GM21529 (cell line): ENCODE measurements around the gene SLC66A2.
"Not testable (repeated sequence)": the region's sequence is repeated elsewhere in the genome, so short reads cannot be mapped to it uniquely, and the experiment has no call there.

Experiments used
- ATAC-seq: cut with Tn5 transposase; IDR thresholded peaks from one replicate; pipeline ENCODE4 v1.9.1; 2021; ENCODE audit not compliant: unreplicated experiment

Gene SLC66A2

DNA sequence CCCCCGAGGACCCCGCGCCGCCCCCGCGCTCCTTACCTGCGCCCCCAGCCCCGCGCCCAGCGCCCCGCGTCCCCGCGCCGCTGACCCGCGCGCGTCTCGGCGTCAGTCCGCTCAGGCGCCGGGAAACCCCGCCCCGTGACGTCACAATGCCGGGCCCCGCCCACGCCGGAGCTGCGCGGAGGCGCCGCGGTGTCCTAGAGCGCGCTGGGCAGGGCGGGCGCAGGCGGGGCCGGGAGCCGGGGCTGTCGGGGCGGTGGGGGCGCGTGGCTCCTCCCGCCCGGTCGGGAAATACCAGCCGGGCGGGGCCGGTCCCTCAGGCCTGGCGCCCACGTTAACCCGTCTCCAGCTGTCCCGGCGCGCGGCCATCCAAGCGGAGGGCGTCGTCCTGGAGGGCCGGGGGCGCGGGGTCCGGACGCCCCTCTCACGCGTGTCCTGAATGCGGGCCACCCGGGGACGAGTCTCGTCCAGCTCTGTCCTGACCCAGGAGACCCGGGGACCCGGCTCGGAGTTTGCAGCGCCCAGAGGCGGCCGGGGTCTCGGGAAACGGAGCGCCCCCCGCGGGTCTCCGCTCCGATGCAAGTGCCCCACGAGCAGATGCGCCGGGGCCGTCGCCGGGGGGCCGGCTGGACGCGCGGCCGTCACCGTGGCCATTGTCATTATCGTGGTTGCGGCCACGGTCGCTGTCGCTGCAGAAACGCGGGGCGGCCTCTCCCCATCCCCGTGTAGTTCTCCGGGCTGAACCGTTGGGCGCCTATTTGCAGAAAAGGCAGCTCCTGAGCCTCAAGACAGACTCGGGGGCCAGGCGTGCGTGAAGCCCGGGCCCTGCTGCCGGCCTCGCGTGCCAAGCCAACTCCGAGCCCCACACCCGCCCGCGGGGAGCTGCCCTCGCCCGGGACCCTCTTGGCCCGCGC lies at the start of gene SLC66A2:
SLC66A2 (minus strand) TSS at position 109 of the 911 bp plus-strand sequence. CDS start 727 bp downstream, outside the sequence.
- ATAC-seq = peak; percentile 78

DNA sequence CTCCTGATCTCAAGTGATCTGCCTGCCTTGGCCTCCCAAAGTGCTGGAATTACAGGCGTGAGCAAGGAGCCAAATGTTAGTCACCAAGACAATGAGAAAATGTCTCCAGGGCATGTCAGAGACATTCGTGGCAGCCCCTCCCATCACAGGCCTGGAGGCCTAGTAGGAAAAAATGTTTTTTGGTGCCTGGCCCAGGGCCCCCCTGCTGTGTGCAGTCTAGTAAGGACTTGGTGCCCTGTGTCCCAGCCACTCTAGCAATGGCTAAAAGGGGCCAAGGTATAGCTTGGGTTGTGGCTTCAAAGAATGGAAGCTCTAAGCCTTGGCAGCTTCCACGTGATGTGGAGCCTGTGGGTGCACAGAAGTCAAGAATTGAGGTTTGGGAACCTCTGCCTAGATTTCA lies 49.4 kb upstream of the SLC66A2 start:
- no peak for ATAC-seq

DNA sequence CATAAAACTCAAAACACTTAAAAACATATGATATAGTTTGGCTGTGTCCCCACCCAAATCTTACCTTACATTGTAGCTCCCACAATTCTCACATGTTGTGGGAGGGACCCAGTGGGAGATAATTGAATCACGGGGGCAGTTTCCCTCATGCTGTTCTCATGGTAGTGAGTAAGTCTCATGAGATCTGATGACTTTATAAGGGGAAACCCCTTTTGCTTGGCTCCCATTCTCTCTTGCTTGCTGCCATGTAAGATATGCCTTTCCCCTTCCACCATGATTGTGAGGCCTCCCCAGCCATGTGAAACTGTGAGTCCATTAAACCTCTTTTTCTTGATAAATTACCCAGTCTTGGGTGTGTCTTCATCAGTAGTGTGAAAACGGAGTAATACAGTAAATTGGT lies 48.2 kb upstream of the SLC66A2 start:
- not testable (repeated sequence) for ATAC-seq

DNA sequence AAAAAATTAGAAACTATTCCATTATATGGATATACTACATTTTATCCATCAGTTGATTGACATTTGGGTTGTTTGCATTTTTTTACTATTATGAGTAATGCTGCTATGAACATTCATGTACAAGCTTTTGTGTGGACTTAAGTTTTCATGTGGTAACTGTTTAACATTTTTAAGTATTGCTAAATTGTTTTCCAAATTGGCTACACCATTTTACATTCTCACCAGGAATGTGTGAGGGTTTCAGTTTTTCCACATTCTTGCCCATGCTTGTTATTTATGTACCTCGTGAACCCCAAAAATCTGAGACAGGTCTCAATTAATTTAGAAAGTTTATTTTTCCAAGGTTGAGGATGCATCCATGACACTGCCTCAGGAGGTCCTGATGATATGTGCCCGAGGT lies 40.0 kb upstream of the SLC66A2 start:
- no peak for ATAC-seq

DNA sequence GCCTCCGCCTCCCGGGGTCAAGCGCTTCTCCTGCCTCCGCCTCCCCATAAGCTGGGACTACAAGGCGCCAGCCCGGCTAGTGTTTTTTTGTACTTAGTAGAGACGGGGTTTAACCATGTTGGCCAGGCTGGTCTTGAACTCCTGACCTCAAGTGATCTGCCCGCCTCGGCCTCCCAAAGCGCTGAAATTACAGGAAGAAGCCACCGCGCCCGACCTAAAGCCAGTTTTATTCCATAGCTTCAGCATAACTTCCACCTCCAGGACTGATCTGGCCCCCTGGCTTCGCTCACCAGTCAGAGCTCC lies 37.7 kb upstream of the SLC66A2 start:
- ATAC-seq = no peak

DNA sequence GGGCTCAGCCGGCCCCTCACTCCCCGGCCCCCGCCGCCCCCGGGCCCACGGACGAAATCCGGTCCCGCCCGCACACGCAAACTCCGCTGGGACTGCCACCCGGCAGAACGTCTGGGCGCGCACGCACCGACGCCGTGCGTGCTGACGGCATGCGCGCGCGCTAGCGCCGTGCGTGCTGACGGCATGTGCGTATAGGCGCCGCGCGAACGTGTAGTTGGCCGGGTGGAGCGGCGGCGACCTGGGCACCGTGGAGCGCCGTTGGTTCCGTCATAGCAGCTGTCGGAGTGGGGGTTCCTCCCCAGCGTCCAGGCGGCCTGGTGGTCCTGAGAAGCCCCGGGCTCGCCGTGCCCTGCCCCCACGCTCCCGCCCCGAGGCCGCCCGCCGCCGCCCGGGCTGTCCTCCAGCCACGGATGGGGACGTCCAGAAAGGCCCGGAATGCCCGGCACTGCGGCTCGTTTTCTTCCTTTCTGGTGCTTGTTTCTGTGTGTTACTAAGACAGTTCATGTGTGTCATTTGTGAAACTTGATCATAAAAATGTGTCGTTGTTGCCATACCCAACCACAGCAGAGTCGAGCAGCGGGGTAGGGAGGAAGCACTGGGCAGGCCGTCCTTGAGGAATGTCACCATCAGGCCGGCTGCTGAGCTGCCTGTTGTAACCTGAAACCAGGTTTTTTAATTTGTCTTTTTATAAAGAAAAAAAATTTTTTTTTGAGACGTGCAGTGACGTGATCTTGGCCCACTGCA lies 37.2 kb upstream of the SLC66A2 start, which contains the start of gene TXNL4A:
TXNL4A (minus strand) TSS at position 113 of the 744 bp plus-strand sequence. CDS start 171 bp downstream, outside the sequence.
- peak; percentile 96 for ATAC-seq

DNA sequence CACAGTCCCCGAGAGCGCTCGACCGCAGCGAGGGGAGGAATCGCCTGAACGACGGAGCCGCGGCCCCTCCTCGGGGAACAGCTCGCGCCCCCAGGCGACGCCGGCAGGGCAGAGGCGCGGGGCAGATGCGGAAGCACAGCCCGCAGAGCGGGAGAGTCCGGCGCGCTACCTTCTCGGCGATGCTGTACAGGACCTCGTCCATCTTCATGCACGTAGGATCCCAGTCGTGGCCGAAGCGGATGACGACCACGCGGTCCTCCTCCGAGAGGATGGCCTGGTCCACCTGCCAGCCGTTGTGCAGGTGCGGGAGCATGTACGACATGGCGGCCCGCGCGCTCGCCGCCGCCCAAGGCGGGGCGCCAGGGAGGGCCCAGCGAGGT lies 36.6 kb upstream of the SLC66A2 start:
- ATAC-seq = peak; percentile 65

DNA sequence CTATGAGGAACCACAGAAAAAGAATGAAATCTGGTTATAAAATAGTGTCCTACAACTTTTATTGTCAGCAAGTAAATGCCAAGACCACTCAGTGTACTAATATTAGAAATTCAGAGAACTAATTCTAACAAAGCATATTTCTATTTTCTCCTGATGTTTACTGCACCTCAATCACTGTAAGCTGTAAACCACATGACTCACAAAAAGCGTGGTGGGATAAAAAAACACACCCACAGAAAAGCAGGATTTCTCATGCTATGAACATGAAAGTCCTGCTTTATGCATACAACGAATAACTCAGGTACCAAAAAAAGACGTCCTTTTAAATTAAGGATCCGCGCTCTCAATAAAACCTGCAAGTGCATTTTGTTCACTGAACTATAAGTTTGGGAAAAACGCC lies 36.1 kb upstream of the SLC66A2 start:
- ATAC-seq = no peak

DNA sequence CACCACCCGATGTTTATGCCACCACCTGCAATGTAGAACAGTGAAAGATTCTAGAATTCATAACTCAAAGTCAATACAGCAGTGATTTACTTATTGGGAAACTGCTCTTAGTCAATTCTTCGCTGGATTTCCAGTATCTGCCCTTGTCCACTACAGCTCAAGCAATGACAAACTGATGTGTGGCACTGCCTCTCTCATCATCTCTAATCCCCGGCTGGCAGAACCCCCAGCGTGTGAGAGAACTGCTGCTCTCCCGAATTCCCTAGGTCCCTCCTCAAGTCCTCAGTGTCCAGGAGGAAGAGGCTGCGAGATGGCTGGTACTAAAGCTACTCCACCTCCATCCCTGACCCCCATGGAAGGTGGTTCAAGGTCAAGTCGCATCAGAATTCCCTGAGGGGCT lies 35.3 kb upstream of the SLC66A2 start:
- no peak for ATAC-seq

DNA sequence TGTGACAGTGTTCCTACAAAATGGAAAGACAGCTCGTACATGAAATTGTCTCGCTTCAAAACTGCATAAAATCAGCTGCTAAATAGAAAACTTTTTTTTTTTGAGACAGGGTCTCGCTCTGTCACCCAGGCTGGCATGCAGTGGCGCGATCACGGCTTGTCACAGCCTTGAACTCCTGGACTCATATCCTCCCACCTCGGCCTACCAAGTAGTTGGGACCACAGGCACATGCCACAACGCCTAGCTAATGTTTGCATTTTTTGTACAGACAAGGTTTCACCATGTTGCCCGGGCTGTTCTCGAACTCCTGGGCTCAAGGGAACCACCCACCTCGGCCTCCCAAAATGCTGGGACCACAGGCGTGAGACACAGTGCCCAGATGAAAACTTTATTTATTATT lies 33.7 kb upstream of the SLC66A2 start:
- ATAC-seq = no peak

DNA sequence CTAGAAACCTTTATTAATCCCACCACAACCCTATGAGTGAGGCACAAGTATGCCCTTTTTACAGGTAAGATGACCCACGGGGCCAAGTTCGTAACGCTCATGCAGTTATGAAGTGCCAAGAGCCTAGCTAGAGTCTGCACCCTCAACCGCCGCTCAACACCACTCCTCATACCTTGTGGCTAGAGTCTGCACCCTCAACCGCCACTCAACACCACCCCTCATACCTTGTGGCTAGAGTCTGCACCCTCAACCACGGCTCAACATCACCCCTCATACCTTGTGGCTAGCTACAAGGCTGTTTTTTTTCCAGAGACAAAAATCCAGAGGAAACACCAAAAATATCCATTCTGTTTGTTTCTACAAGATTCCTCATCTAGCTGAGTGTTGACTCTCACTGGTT lies 32.3 kb upstream of the SLC66A2 start:
- ATAC-seq = no peak

DNA sequence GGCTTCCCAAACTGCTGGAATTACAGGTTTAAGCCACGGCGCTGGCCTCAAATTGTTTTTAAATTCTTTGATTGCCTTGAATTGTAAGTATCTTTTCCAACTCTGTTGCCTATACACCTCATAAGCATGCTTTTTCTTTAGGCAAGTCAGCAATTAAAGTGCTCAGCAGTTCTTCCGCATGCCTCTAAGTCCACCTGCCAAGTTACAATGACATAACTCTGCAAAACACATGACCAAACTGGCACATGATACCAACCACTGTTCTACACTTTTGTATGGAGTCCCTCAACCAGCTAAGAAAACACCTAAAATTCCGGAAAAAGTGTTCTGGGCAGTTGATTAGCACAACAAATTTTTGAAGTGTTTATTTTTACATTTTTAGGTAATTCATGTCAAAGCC lies 31.8 kb upstream of the SLC66A2 start:
- ATAC-seq = no peak

DNA sequence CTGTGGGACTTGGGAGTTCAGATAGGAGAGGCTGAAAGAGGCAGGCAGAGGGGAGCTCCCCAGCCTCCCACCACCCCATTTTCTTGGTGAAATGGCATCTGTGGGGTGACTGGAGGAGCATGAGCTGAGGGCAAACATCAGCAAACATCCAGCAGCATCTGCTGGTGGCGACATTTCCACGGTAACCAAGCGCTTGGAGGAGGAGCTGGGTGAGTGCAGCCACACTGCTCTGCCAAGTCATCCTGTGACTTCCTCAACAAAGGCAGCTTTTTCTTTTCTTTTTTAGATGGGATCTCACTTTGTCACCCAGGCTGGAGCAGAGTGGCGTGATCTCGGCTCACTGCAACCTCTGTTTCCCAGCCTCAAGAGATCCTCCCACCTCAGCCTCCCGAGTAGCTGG lies 31.3 kb upstream of the SLC66A2 start:
- ATAC-seq = no peak

DNA sequence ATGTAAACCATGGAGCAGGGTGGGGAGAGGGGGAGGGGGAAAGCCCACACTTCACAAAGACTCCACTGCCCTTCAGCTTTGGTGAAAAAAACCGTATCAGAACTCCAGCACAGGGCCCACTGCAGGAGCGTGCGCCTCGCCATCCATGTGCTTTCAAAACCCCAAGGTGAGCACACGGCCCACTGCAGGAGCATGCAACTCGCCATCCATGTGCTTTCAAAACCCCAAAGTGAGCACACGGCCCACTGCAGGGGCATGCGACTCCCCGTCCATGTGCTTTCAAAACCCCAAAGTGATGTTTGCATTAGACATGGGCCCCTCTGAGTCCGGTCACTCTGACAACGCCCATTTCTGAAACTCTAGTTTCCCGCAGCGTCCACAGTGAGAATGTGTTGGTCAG lies 29.1 kb upstream of the SLC66A2 start:
- ATAC-seq = no peak

DNA sequence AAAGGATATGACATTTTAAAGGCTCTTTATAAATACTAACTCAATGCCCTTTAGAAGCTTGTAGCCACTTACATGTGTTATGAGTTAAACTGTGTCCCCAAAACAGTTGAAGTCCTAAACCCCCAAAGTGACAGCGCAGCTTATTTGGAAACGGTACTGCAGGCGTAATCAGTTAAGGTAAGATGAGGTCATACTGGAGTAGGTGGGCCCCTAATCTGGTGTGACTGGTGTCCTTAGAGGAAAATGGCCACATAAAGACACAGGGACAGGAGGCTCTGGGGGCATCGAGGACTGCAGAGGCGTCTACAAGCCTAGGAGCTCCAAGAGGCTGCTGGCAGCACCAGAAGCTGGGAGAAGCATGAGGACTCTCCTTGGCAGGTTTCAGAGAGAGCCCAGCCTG lies 28.4 kb upstream of the SLC66A2 start:
- ATAC-seq = no peak

DNA sequence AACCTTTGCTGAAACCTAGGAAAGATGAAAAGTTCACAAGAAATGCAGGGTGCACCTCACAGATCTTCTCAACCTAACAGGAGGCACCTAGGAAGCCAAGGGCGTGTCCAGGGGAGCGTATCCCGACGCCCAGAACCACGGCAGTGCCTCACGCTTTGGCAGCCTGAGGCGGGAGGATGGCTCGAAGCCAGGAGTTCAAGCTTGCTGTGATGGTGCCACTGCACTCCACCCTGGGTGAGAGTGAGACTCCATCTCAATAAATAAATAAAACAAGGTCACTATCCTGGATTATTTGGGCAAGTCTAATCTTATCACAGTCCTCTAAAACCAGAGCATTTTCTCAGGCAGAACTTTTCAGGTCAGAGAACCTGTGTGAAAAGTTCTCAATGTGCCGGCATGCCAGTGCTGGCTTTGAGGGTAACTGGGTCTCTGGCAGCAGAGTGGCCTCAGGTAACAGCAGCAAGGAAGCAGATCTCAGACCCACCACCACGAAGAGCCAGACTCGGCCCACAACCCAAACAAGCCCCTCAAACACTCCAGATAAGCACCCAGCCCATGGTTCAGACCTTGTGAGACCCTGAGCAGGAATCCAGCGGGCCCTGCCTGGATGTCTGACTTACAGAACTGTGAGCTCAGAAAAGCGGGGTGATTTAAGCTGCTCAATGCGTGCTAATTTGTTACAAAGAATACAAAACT lies 24.7 kb upstream of the SLC66A2 start:
- no peak for ATAC-seq

DNA sequence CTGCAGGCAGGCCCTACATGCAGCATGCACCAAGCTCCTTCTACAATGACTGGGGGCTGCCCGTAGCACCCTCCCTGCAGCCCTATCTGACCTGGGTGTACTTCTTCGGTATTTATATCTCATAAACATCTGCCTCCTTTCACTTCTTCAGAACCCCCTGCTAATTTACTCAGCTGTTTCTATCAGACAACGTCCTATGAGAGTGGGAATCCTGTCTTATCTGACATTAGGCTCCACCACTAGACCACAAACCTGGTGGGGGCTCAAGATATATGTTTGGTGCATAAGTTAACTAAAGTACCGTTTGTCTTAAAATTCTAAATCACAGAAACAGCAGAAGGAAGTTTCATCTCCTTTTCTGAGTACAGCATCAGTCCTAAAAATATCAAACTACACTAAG lies 23.6 kb upstream of the SLC66A2 start:
- no peak for ATAC-seq

DNA sequence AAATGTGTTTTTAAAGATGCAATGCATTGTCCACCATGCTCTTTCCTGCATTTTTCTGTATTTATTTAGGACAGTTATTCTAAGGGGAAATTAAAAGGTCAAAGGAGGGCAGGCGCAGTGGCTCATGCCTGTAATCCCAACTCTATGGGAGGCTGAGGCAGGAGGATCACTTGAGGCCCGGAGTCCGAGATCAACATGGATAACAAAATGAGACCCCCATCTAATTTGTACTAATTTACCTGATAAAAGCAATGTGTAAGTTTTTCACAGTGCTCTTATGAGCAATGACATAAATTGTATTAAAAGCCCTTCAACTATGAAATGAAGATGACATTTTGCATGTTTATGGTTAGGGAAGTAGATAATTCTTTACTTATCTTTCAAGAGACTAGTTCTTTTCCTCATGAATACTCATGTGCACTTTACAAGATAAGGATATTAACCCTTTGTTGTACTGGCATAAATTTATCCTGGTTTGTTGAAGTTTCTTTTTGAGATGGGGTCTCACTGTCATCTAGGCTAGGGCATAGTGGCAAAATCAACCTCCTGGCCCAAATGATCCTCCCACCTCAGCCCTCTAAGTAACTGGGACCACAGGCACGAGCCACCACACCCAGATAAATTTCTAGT lies 22.7 kb upstream of the SLC66A2 start:
- ATAC-seq = no peak

DNA sequence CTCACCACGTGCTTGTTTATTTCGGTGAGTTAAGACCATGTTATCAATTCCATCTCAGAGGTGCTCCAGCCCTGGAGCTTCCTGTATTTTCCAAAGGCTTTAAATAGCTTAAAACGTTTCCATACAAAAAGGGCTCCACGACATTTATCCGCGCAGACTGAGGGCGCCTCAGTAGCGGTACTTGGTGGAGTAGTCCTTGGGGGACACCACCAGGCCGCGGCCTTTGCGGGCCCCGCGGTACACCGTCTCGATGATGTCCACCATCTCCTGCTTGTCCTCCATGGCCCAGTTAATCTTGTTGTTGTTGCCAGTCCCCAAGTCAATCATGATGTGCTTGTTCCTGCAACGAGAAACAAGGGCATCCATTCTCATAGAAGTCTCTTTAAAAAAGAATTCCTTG lies 22.1 kb upstream of the SLC66A2 start:
- no peak for ATAC-seq

DNA sequence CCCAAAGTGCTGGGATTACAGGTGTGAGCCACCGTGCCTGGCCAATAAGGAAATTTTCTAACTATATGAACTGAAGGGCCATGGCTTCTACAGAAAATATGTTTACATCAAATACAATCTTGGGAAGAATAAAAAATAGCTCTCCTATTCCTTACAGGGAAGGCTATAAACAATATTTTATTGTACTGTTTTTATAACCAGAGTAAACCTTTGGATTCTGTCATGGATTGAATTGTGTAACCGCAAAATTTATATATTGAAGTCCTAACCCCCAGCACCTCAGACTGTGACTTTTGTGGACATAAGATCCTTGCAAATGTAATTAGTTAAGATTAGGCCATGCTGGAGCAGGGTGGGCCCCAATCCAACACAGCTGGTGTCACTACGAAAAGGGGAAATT lies 21.3 kb upstream of the SLC66A2 start:
- no peak for ATAC-seq

DNA sequence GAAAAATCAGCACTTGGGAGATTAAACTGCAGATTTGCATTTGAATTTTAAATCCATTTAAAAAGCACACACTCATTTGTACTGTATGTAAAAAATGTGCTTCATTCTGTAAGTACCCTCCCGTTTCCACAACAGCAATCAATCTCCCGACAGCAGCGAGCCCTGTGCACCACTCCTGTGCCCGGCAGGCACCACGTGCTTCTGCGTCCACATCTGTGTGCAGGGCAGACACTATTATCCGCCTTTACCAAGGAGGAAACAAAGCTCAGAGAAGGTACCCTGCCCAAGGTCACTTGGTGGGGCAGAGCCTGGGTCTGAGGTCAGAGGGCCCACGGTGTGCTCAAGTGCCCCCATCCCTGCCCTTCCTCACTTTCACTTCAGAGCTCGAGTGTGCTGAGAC lies 20.5 kb upstream of the SLC66A2 start:
- no peak for ATAC-seq
